ENCODE data around the gene TLL2. TPM values are rescaled to one million over a fixed set of nuclear protein-coding genes. Genes with fewer than 3 reads are reported as not detected.

TLL2 gene
- polyA plus RNA-seq, 2 of the 4 experiments (the other 2 are of a cell fraction) = 0.08 to 0.13 TPM

GRCh38 chr10:96507044-96507443 is 6.7 kb downstream of the TLL2 start:
- H3K27ac ChIP-seq = no peak overlapping the region
- FAIRE-seq (no peak), ATAC-seq (no peak), DNase-seq (ENCODE audit: low read depth in 1 of 2, low spot score in 1 of 2) (no peak)
- ChIA-PET CTCF (interaction anchor here (2.9 kb wide), 1 partner anchor 132 kb away, joined by 9 read pairs; no protein-coding TSS in a partner anchor), POLR2A (no interaction called here)
- 50% methylated on average over 2 of the region's 2 CpGs for WGBS (ENCODE audit: missing lambda C conversion rate)
- H3K4me1 ChIP-seq = no peaks in the 10 kb centered on the region
- TF ChIP-seq TFCP2L1 (CRISPR knock-in tag; IDR thresholded peaks at IDR 0.05) (no peak), RCOR1 (IDR thresholded peaks at IDR 0.05; ENCODE audit: low read depth, low read length) (no peak), ZNF302 (CRISPR knock-in tag; IDR thresholded peaks at IDR 0.05) (no peak), NR3C1 (IDR thresholded peaks at IDR 0.05) (no peak), NFE2L2 (conservative IDR thresholded peaks at IDR 0.05; ENCODE audit: low read length) (no peak), HOXB13 (CRISPR knock-in tag; IDR thresholded peaks at IDR 0.05; ENCODE audit: low read depth) (no peak), HOXB5 (CRISPR knock-in tag; IDR thresholded peaks at IDR 0.05) (no peak), CBX2 (IDR thresholded peaks at IDR 0.05; ENCODE audit: borderline replicate concordance, low read depth) (no peak), ZSCAN20 (CRISPR knock-in tag; IDR thresholded peaks at IDR 0.05) (no peak), RARB (CRISPR knock-in tag; IDR thresholded peaks at IDR 0.05) (no peak), PHF8 (IDR thresholded peaks at IDR 0.05; ENCODE audit: borderline replicate concordance, low read depth) (no peak)
- no peaks in the 10 kb centered on the region for H3K9me3 ChIP-seq
- no peak overlapping the region for H3K4me2 ChIP-seq
- no peak overlapping the region for H3K4me3 ChIP-seq

GRCh38 chr10:96505150-96506136 is 8.3 kb downstream of the TLL2 start:
- CTCF ChIA-PET = interaction anchor here (1.3 to 3.1 kb wide), 2 partner anchors 8 to 14 kb away, joined by 3 to 14 read pairs; partner anchors contain the start of gene TLL2
- H3K4me2 ChIP-seq = no peak overlapping the region

More at GRCh38 chr10:96505150-96506136, 8.3 kb downstream of the TLL2 start:
- ATAC-seq (no peak), FAIRE-seq (no peak), DNase-seq (ENCODE audit: low read depth in 1 of 2, low spot score in 1 of 2) (no peak)
- Histone ChIP-seq H3K27ac (no peak overlapping the region), H3K4me3 (no peak overlapping the region), H3K4me1 (no peaks in the 10 kb centered on the region), H3K9me3 (no peaks in the 10 kb centered on the region)
- 49% methylated on average over 12 of the region's 12 CpGs for WGBS (ENCODE audit: missing lambda C conversion rate)
- TF ChIP-seq ZFP36 (IDR thresholded peaks at IDR 0.05; ENCODE audit: borderline replicate concordance, partially characterized antibody) = no peak
- no peak for TF ChIP-seq CBX8 (IDR thresholded peaks at IDR 0.05)
- TF ChIP-seq RAD21 (conservative IDR thresholded peaks at IDR 0.05 in 1 of 2, IDR thresholded peaks at IDR 0.05 in 1 of 2) = no peak
- TF ChIP-seq EHF (CRISPR knock-in tag; IDR thresholded peaks at IDR 0.05) = no peak
- no peak for TF ChIP-seq CTCF (IDR thresholded peaks at IDR 0.05)
- TF ChIP-seq MAFK (IDR thresholded peaks at IDR 0.05; ENCODE audit: partially characterized antibody) = no peak
- no peak for TF ChIP-seq POLR2AphosphoS2 (conservative IDR thresholded peaks at IDR 0.05; ENCODE audit: low read length)
- no peak for TF ChIP-seq USF2 (IDR thresholded peaks at IDR 0.05)
- TF ChIP-seq MAX (IDR thresholded peaks at IDR 0.05) = no peak
- no peak for TF ChIP-seq ZSCAN20 (CRISPR knock-in tag; IDR thresholded peaks at IDR 0.05)
- no peak for TF ChIP-seq NPAS2 (CRISPR knock-in tag; IDR thresholded peaks at IDR 0.05; ENCODE audit: borderline replicate concordance)
- no peak for TF ChIP-seq CBX2 (IDR thresholded peaks at IDR 0.05; ENCODE audit: borderline replicate concordance, low read depth)
- no peak for TF ChIP-seq FOSL2 (IDR thresholded peaks at IDR 0.05)
- no peak for TF ChIP-seq FOSL2 (CRISPR knock-in tag; IDR thresholded peaks at IDR 0.05)
- TF ChIP-seq TP53 (CRISPR knock-in tag; IDR thresholded peaks at IDR 0.05) = no peak
- no peak for TF ChIP-seq KDM1A (IDR thresholded peaks at IDR 0.05; ENCODE audit: low read depth)
- no peak for TF ChIP-seq MAZ (IDR thresholded peaks at IDR 0.05; ENCODE audit: borderline replicate concordance, low read depth, low read length)
- TF ChIP-seq EHMT2 (IDR thresholded peaks at IDR 0.05; ENCODE audit: low read depth) = no peak
- no peak for TF ChIP-seq E2F6 (IDR thresholded peaks at IDR 0.05; ENCODE audit: borderline replicate concordance, low read depth)
- POLR2A ChIA-PET = no interaction called here
